AG04450 (cell line): ENCODE data around the gene MYO1G. TPM values are rescaled to one million over a fixed set of nuclear protein-coding genes. Genes with fewer than 3 reads are reported as not detected.
"Not testable (repeated sequence)": the region's sequence is repeated elsewhere in the genome, so short reads cannot be mapped to it uniquely, and the experiment has no call there.

Experiments used
- CTCF ChIA-PET: fragments of 300-600, 350-600 bp; formaldehyde crosslinking; extraction: SDS; loops from one replicate; lab custom pipeline; 2022; ENCODE audit warnings: antibody characterized with exemption, inconsistent platforms; lab: Charles Lee
- POLR2A ChIA-PET: fragments of 350-600 bp; formaldehyde crosslinking; extraction: SDS; loops from one replicate; lab custom pipeline; 2021; ENCODE audit warnings: antibody characterized with exemption, inconsistent platforms; lab: Yijun Ruan, JAX
- DNase-seq: peaks from one replicate; pipeline ENCODE4 v3.0.0-alpha.2; 2011; ENCODE audit warnings: low read depth, low spot score
- H3K27ac ChIP-seq: one replicate; pipeline ENCODE4 v1.5.1; 2012; ENCODE audit warnings: low read depth, low read length, control low read depth
- H3K27me3 ChIP-seq: one replicate; pipeline ENCODE4 v1.6.0; 2012; ENCODE audit warnings: low read length; ENCODE audit not compliant: control insufficient read depth, insufficient read depth
- H3K4me3 ChIP-seq: 2 replicates; pipeline ENCODE4 v1.5.1; 2011; ENCODE audit warnings: mild to moderate bottlenecking, low read depth, low read length, control low read depth
- H3K9me3 ChIP-seq: 2 replicates; pipeline ENCODE4 v1.5.1; 2012; ENCODE audit warnings: low read length; ENCODE audit not compliant: control insufficient read depth, insufficient read depth
- CTCF ChIP-seq: IDR thresholded peaks from 2 replicates; pipeline ENCODE4 v1.5.1; 2011; ENCODE audit warnings: low read depth, low read length, control low read depth, inconsistent platforms
- polyA plus RNA-seq: library from polyadenylated mRNA; depleted of rRNA; stranded (reverse); fragments of >200 nt; gene quantifications from 2 replicates; pipeline ENCODE4 v1.2.3, GENCODE V29; 2011

MYO1G gene
- polyA plus RNA-seq, 1 experiment: not detected

GRCh38 chr7:45026013-45026412 is 47.2 kb upstream of the MYO1G start:
- no peak for TF ChIP-seq CTCF
- Histone ChIP-seq H3K27ac (no peak overlapping the region), H3K9me3 (no peaks in the 10 kb centered on the region), H3K4me3 (no peak overlapping the region), H3K27me3 (no peaks in the 10 kb centered on the region)
- DNase-seq: no peak
- ChIA-PET CTCF (no interaction called here), POLR2A (no interaction called here)

- POLR2A ChIA-PET, H3K9me3 ChIP-seq, DNase-seq, CTCF ChIA-PET, H3K27ac ChIP-seq, H3K4me3 ChIP-seq, H3K27me3 ChIP-seq: not testable (repeated sequence)
These were observed 46.7 kb upstream of the MYO1G start for GRCh38 chr7:45025473-45025872.

GRCh38 chr7:45024126-45024744 is 45.4 kb upstream of the MYO1G start:
- H3K27me3 ChIP-seq: no peaks in the 10 kb centered on the region
- no peaks in the 10 kb centered on the region for H3K9me3 ChIP-seq
- DNase-seq: no peak
- no peak for TF ChIP-seq CTCF
- CTCF ChIA-PET: interaction anchor here (1.1 kb wide), 1 partner anchor 50 kb away, joined by 5 read pairs; no protein-coding TSS in a partner anchor
- H3K4me3 ChIP-seq: no peak overlapping the region
- no peak overlapping the region for H3K27ac ChIP-seq
- POLR2A ChIA-PET: no interaction called here

- Histone ChIP-seq H3K9me3 (peaks cover 3% of the 10 kb centered on the region; the same call in 1 of the 2 replicates), H3K27ac (no peak overlapping the region), H3K4me3 (no peak overlapping the region), H3K27me3 (no peaks in the 10 kb centered on the region)
- ChIA-PET POLR2A (interaction anchor here (0.5 kb wide), 2 partner anchors 22 to 1237 kb away, joined by 3 read pairs; partner anchors contain the start of gene CCM2), CTCF (interaction anchor here (1.1 kb wide), 1 partner anchor 165 kb away, joined by 5 read pairs; no protein-coding TSS in a partner anchor)
- no peak for DNase-seq
- TF ChIP-seq CTCF: no peak
These were observed 42.9 kb upstream of the MYO1G start for GRCh38 chr7:45021604-45022296.

- no peak for DNase-seq
- TF ChIP-seq CTCF: no peak
- POLR2A ChIA-PET: interaction anchor here (0.5 kb wide), 1 partner anchor 21 kb away, joined by 3 read pairs; the partner anchor contains the start of gene CCM2
- CTCF ChIA-PET: interaction anchor here (1.2 kb wide), 1 partner anchor 11 kb away, joined by 3 read pairs; no protein-coding TSS in a partner anchor
- Histone ChIP-seq H3K27ac (no peak overlapping the region), H3K27me3 (no peaks in the 10 kb centered on the region), H3K4me3 (no peak overlapping the region), H3K9me3 (peaks cover 3% of the 10 kb centered on the region; the same call in 1 of the 2 replicates)
These were observed 42.1 kb upstream of the MYO1G start for GRCh38 chr7:45020915-45021314.
